ENCODE data around the gene LRRC56. TPM values are rescaled to one million over a fixed set of nuclear protein-coding genes. Genes with fewer than 3 reads are reported as not detected.

The LRRC56 gene
- total and polyA plus RNA-seq, 9 of the 15 experiments (the other 6 are each of a cell fraction or from before 2014, with no cell fraction given): 0.03 to 4.5 (median 1.0) TPM; not detected in 1

DNA sequence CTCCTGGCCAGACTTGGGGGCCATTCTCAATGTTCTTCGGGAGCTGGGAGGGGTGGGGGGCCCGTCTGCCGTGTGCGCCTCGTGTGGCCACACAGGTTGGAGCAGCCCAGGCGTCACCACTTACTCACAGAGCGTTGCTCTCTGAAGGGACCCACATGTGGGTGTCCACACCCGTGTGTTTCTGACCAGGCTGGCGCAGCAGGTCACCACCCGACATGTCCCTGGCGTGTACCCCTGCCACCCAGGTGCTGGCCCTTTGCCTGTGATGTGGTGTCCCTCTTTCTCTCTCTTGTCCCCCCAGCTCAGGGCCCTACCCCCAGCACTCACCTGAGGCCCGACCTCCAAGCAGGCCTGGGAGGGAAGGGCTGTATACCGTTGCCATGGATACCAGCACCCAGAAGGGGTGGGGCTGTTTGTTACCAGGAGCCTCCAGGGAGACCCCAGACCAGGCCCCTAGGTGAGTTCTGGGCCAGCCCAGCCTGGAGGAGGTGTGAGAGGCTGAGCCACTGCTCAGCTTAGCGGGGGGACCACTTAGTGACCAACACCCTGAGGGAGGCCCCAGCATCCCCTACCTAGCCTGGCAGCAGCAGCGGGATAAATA, 21.8 kb downstream of the LRRC56 start:
- 81% methylated on average over 15 of the region's 15 CpGs for WGBS (ENCODE audit: insufficient coverage, low coverage, missing lambda C conversion rate)
- intact Hi-C loops (cut with micrococcal nuclease): loop anchor here (10.0 kb wide), 2 partner anchors 56 to 136 kb away; partner anchors contain the start of genes DEAF1, IRF7 and TMEM80
- H3K9me3 ChIP-seq (replicated peaks; ENCODE audit: control insufficient read depth, insufficient read depth, low read depth, low read length): no peaks in the 10 kb centered on the region
- FAIRE-seq: no peak
- H3K9ac ChIP-seq (ENCODE audit: insufficient read depth in 1 of 2, low read depth in 2 of 2, low read length in 2 of 2): peak overlapping the region; percentile 81 to 96; a peak in 3 of 4 replicates
- CTCF ChIA-PET (ENCODE audit: low intra/inter-chr PET ratio): no interaction called here
- H4K20me1 ChIP-seq (replicated peaks; ENCODE audit: control insufficient read depth, insufficient read depth, low read length): 0 out of 2 replicates have a peak, but pooled peaks cover 5% of the 10 kb centered on the region
- H3K79me2 ChIP-seq (ENCODE audit: control insufficient read depth, insufficient read depth, low read length): peaks cover 24% of the 10 kb centered on the region
- no peak for ATAC-seq
- H3K36me3 ChIP-seq (ENCODE audit: control insufficient read depth, insufficient read depth, low read length): peaks cover 21% of the 10 kb centered on the region; the same call in 1 of the 3 replicates
- no TSS peak for BruUV-seq (replicated peaks)
- peaks cover 2% of the 10 kb centered on the region for H3K9me1 ChIP-seq (ENCODE audit: control insufficient read depth, insufficient read depth, low read length)
- DNase-seq (ENCODE audit: extremely low read depth in 1 of 4, low spot score in 3 of 4): no peak
- no peaks in the 10 kb centered on the region for H3K27me3 ChIP-seq (ENCODE audit: control insufficient read depth in 2 of 2, insufficient read depth in 2 of 2, low read length in 2 of 2)
- peaks cover 23 to 96% of the 10 kb centered on the region in 2 experiments for H3K4me1 ChIP-seq (replicated peaks in 1 of 2; ENCODE audit: control insufficient read depth in 2 of 2, insufficient read depth in 2 of 2, low read length in 2 of 2)
- H3K27ac ChIP-seq (ENCODE audit: extremely low read depth, low read depth, low read length): peak overlapping the region; percentile 89; the same call in 2 of the 3 replicates
- peak overlapping the region; percentile 88 for H3K4me2 ChIP-seq (ENCODE audit: insufficient read depth, low read length)
- POLR2A ChIA-PET: interaction anchor here (0.5 to 1.3 kb wide), 3 partner anchors 17 to 117 kb away, joined by 3 read pairs; no protein-coding TSS in a partner anchor
- in situ Hi-C loops (cut with MboI): no loop called here
- no peak overlapping the region for H3K4me3 ChIP-seq
- H2AFZ ChIP-seq (ENCODE audit: low read depth, low read length): no peak overlapping the region
- TF ChIP-seq KLF10 (CRISPR knock-in tag; IDR thresholded peaks at IDR 0.05) (no peak), ATF7 (IDR thresholded peaks at IDR 0.05) (no peak), HSF4 (CRISPR knock-in tag; IDR thresholded peaks at IDR 0.05; ENCODE audit: borderline replicate concordance) (no peak), RFX1 (IDR thresholded peaks at IDR 0.05) (peak; percentile 92), ZNF311 (CRISPR knock-in tag; IDR thresholded peaks at IDR 0.05) (no peak), TOE1 (IDR thresholded peaks at IDR 0.05; ENCODE audit: borderline replicate concordance) (no peak), TOE1 (CRISPR knock-in tag; IDR thresholded peaks at IDR 0.05; ENCODE audit: borderline replicate concordance, low read depth) (0 out of 2 replicates have a peak, but pooled peaks have one; percentile 28), ZNF609 (CRISPR knock-in tag; IDR thresholded peaks at IDR 0.05; ENCODE audit: borderline replicate concordance) (no peak), CTCF (IDR thresholded peaks at IDR 0.05 in 2 of 3, conservative IDR thresholded peaks at IDR 0.05 in 1 of 3; ENCODE audit: insufficient read depth in 2 of 3, low read depth in 1 of 3, low read length in 3 of 3) (0 out of 6 replicates have a peak, but pooled peaks of 2 of the 3 experiments have one; percentile 7 to 14), EHMT2 (IDR thresholded peaks at IDR 0.05) (no peak), U2AF2 (optimal IDR thresholded peaks at IDR 0.05; ENCODE audit: low read depth, low read length) (no peak), SLC30A9 (CRISPR knock-in tag; IDR thresholded peaks at IDR 0.05) (no peak)
- TF ChIP-seq, protein P1, sequence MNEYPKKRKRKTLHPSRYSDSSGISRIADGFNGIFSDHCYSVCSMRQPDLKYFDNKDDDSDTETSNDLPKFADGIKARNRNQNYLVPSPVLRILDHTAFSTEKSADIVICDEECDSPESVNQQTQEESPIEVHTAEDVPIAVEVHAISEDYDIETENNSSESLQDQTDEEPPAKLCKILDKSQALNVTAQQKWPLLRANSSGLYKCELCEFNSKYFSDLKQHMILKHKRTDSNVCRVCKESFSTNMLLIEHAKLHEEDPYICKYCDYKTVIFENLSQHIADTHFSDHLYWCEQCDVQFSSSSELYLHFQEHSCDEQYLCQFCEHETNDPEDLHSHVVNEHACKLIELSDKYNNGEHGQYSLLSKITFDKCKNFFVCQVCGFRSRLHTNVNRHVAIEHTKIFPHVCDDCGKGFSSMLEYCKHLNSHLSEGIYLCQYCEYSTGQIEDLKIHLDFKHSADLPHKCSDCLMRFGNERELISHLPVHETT (CRISPR knock-in tag; conservative IDR thresholded peaks at IDR 0.05 in 1 of 2, IDR thresholded peaks at IDR 0.05 in 1 of 2): no peak
